Non-pigmented ciliary epithelial cell (primary cell): ENCODE data around the gene BRINP3.

ENCODE experiments used
- DNase-seq: peaks from one replicate; pipeline ENCODE4 v3.0.0-alpha.2; 2010; ENCODE audit warnings: low read depth

Gene BRINP3

DNA sequence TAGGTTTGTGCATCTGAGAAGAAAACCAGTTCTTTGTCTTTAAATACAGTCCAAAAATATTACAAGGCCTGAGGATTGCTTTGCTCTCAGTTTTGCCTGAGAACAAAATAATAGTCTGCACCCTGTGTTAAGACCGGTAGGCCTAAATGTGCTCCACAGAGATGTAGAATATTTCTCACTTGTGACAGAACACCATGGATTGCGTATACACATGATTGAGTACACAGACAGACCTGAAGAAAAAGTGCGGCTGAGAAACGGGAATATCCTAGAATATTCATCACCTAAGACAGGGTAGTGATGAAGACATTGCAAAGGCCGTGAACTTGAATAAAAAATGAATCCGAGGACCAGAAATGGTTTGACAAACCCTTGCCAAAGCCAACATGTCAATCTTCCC is 155.4 kb downstream of the BRINP3 start:
- no peak for DNase-seq

DNA sequence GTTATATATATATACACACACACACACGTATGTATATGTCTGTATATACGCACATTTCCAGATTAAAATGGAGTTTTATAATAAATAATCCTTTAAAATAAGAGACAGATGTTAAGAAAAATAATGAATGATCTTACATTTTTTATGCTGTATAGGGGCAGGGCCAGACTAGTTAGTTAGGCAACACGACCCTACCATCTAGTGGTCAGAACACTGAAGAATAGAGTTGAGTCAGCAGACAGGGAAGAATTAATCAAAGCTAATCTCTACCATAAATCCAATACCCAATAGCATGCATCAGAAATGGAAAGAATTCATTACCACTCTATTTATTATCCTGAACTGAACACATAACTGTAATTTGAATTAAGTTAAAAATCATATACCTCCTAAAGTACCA is 156.7 kb downstream of the BRINP3 start:
- DNase-seq: peak; percentile 30

DNA sequence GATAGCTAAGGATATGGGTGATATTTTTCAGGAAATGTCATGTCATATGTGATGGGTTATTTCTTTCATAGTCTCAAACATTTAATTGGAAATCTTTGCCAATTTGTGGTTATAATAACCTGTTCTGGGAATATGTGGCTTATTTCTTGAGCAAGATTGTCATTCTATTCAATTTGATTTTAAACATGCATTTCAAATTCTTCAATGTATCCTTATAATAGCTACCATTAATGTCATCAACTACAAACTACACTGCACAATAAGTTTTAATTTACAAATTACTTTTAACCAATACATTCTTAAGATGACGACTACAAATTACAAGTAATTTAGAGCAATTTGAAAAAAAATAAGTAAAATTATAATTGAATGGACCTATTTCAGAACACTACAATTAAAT is 164.9 kb downstream of the BRINP3 start:
- no peak for DNase-seq

DNA sequence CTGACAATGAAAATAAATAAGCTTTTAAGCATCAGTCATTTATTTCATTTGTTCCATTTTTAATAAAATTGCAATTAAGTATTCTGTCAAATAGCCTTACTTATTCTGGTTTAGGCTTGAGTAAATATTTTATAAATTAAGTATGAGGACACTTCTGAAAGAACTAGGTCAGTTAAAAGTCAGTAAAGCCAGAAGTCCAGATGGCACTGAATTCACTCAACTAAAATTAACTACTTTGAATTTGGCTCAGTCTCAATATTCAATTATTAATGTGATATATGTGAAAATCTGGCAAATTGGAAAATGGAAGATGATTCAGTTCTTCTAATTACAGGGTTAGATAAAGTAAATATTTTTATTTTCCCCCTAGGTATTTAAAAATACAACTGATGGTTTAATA is 174.2 kb downstream of the BRINP3 start:
- no peak for DNase-seq

DNA sequence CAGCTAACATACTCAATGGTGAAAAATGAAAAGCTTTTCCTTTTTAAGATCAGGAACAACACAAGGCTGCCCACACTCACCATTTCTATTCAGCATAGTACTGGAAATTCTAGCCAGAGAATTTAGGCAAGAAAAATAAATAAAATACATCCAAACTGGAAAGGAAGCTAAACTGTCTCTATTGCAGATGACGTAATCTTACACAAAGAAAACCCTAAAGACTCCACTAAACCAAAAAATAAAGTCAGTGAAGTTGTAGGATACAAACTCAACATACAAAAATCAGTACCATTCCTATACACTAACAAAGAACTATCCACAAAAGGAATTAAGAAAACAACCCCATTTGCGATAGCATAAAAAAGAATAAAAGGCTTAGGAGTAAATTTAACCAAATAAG is 181.2 kb downstream of the BRINP3 start:
- no peak for DNase-seq

DNA sequence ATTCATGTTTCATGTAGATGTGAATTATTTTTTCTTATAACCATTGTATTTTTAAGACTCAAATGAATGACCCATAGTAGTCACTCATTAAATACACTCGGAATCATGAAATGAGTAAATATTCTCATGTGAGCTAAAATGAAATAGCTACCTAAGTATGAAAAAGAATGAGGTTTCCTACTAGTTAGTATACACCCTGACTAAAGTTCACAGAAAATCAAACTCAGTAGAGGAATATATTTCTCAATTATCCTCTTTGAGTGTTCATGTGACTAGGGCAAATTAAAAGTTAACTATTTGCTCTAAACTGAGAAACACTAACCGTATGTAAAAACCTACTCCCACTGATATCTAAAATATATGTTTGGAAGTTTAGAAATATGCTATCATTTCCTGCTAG is 187.8 kb downstream of the BRINP3 start:
- no peak for DNase-seq

DNA sequence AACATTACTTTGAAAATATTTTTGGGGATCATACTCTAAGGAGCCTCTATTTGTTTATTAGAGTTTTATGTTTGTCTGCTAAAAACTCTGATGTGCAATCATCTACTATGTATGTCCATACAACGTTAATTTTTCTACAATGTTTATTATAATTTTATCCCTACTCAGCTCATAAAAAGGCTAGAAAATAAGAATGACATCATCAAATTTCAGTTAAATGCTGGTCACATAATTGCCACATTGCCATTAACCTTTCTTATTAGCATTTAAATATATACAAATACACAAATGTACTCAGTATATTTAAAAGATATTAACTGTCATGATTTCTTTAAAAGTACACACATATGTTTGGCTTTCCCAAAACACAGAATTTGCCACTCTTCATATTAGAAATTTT is 191.6 kb downstream of the BRINP3 start:
- no peak for DNase-seq

DNA sequence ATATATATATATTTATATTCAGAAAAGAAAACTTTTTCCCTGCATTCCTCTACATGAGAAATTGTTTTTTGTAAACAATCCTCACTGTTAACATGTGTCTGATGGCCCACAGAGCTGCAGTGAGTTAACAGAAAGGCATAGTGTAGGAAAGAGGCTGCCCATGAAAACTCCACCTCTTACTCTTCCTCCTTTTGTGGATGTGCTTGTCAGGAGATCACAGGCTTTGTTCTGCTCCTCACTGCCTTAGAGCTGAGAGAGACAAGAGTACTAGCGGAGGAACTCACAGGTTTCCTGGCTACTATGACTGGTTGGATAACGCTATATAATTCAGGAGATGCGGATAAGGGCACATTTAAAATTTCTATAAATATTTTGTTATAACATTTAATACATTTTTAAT is 200.6 kb downstream of the BRINP3 start:
- DNase-seq: no peak

DNA sequence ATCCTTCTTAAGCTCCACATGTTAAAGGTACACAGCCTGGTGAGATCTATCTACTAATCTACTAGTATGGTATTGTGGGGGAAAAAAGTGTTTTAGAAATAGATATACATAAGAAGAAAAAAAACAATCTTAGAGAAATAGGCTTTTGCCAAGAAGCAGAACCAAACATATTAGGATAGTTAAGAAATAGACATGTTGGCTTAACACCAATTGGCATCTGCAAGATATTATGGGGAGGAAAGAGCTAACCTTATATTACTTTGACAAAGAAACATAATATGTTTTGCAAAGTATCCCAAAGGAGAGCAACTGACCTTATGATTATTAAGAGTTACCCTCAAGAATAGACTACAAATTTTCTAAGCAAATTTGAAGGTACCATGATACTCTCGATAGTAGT is 202.9 kb downstream of the BRINP3 start:
- DNase-seq: no peak

DNA sequence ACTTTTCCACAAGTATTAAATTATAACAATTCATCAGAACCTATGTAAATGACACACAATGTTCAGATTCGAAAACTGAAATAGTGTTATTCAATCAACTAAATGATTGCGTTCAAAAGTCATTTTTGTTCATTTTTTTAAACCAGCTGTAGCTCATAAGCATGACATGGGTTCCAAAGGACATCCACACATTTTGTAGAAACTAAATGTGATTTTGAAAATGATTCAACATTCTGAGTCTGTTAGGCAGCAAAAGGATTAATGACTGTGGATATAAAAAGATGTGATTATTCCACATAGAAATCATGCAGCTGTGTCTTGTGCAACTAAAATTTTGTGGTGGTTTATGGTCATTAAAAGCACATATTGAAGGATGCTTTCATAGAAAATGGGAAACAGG is 204.5 kb downstream of the BRINP3 start:
- DNase-seq: no peak

DNA sequence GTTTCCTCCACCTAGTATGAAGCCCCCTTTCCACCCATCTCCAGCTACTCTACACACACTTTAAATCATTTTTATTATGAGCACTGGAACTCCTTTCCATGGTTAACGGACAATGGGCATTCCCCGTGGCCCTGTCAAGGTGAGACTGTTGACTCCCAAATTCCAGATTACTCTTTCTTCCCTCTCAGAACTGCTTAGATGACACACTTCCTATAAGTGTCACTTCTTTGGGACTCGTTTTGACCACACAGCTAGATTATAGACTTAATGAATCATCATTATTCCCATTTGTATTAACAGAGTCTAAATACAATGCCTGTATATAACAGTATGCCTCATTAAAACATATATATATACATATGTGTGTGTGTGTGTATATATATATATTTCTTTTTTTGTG is 215.1 kb downstream of the BRINP3 start:
- no peak for DNase-seq

DNA sequence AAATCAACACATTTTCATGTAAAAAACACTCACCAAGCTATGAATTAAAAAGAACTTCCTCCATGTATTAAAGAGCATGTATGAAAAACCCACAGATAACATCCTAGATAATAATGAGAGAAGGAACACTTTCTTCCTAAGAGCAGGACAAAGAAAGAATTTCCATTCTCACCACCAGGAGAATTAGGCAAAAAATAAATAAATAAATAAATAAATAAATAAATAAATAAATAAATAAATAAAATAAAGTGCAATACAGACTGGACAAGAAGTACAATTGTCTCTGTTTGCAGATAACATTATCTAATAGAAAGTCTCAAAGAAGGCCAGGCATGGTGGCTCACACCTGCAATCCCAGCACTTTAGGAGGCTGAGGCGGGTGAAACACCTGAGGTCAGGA is 218.2 kb downstream of the BRINP3 start:
- no peak for DNase-seq

DNA sequence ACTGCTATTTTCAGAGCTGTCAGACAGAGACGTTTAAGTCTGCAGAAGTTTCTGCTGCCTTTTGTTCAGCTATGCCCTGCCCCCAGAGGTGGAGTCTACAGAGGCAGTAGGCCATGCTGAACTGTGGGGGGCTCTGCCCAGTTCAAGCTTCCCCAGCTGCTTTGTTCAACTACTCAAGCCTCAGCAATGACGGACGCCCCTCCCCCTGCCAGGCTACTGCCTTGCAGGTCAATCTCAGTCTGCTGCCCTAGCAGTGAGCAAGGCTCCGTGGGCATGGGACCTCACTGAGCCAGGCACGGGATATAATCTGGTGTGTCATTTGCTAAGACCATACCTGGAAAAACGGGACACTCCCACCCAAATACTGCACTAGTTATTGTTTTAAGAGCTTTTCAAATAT is 219.7 kb downstream of the BRINP3 start:
- DNase-seq: no peak

DNA sequence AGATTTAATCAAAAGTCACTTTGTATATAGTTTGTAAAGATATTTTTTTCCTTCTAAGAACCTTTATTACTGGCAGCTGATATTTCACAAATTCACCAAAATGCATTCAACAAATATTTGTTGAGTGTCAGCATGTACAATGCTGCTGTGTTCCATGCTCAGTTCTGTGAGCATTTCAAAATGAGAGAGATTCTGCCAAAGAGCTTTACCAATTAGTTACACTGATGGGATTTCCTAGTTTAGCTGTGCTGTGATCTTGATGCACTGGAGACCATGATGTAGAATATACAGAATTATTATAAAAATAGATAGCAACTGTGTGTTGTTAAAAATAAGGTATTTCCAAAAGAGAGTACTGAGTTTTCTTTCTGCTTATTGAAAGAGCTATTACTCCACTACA is 225.6 kb downstream of the BRINP3 start:
- DNase-seq: no peak

DNA sequence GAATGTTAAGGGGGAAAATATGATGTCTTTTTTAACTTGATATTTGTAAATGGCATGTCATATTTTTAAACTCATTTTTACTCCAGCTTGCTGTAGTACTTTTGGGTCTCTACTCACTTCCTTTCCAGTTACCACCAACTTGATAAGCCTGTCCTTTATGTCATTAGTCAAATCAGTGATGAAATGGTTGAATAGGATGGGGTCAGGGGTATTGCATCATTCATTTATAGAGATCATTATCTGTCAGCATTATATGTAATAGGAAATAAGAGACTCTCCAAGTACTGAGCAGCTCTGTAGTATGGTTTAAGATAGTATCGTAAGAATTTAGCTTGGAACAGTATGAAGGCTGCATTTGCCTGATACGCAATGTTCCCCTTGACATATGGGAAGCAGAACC is 227.3 kb downstream of the BRINP3 start:
- DNase-seq: no peak

DNA sequence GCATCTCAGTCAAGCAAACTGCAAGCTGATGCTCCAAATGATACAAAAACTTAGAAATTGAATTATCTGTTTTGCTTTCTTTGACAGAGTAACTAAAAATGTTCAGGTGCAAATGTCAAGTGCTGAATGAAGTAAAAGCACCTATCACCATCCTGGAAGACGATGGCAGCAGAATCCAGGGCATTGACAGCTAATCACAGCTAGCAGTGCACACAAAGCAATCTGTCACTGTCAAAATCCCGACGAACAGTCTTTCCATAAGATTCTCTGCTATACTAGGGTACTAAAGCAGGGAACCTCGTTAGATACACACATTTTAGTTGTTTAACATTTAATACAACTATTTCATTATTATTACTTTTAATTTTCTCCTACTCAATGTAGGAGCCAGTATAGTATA is 233.3 kb downstream of the BRINP3 start:
- DNase-seq: no peak

DNA sequence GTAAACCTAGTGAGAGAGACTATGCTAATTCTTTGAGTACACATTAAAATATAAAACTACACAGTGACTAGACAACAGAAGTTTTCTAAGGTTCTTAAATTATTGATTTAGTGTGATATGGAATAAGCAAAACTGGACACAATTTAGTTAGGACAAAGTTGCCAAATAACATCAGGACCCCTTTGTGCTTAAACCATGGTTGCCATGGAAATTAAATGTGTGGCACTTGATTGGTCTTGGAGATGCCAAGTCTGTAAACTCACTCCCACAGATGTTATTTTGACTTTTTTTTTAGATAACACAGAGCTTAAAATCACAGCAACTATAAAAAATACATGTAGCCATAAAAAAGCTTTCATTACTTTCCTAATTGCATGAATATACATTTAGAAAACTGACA is 234.6 kb downstream of the BRINP3 start:
- DNase-seq: no peak

DNA sequence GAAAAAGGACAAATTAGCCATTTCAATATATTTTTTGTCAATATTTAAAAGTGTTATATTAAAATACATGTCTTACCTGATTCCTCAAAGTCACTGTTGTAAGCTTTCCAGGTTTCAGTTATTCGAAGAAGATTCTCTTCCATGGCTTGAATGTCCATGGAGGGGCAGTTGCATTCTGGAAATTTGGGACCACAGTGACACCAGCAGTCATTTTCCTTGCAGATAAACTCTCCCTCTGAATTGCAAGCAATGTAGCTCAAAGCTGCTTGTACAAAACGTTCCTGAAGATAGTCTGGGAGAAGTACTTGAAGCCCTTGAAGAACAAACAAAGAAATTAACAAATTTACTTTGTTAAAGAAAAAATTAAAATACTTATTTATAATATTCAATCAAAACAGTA is 251.7 kb downstream of the BRINP3 start:
- DNase-seq: no peak

DNA sequence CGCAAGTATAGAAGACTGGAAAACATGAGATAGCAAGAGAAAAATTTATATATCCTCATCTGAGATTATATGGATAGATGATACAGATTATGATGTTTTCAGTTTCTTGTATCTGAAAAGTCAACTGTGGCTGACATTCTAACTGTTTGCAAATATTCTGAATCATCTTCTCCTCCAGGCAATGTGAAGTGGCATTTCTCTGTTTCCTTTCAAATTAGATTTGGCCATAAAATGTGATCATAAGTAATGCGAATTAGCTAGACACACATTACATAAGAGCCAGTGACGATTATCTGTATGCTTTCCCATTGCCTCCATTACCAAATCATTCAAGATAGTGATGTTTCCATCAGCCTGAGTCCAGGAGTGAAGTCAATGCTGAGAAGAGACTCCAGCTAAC is 265.2 kb downstream of the BRINP3 start:
- DNase-seq: no peak

DNA sequence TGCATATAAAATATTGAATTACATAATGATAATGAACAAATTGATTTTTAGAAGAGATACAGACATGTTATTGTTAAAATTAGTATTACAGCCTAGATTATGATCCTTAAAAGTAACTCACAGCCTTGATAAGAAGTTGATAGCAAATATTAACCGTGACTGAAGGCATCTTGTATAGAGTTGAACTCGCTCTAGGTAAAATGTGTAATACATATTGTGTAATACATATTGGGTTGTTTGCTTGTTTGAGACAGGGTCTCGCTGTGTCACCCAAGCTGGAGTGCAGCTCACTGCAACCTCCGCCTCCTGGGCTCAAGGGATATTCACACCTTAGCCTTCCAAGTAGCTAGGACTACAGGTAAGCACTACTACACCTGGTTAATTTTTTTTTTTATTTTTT is 269.9 kb downstream of the BRINP3 start:
- DNase-seq: no peak

DNA sequence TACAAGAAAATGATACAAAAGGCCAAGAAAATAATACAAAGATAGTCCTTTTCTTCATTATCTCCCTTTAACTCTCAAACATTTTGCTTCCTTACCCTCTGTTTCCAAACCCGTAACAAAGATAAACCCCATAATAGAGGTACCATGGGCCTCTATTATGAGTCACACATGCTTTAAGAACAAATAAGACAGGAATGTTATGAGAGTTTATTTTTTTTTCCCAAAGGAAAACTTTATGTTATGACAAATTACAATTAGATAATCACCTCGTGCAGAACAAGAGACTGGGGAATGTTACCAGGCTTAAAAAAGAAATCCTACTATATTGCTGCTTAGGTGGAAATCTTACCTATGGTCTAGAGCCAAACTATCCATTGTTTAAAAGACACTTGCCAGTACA is 272.0 kb downstream of the BRINP3 start:
- DNase-seq: peak; percentile 23

DNA sequence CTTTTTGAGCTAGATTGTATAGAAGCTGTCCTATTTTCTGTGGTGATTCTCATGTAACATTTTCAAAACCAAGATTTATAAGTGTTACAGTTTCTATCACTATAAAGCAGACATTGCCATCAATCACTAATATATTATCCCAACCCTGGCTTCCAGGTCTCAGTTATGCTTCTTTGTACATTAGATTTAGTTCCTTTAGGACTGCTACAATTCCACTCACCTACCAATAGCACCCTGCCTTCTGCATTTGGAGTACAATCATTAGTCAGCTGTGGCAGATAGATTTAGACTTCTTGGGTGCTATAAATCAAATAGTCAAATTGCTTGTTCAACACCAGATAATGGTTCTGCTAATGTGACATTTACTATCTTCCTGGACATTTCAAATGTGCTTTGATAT is 281.6 kb downstream of the BRINP3 start:
- no peak for DNase-seq

DNA sequence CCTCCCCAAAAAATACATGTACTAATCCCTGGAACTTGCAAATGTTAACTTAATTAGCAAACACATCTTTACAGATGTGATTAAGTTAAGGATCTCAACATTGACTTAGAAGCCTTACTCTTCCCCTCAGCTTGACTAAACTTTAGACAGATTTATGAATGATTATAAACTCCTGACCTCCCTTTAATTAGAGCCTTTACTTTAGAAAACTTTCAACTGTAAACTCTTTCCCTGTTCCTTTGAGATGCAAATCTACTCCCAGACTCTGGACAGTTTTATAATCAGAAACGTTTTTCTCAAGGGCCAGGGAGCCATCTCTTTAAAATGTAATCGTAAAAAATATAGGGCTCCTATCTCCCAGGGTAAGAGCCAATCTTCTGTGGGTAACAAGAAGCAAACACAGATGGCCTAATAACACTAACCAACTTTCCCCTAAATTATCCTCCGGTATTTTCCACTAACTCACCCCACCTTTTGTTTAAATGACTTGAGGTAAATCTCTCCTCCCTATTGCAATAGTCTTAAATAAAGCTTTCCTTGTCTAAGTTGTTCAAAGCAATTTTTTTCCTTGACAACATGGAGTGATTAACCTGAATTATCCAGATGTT is 284.1 kb downstream of the BRINP3 start:
- no peak for DNase-seq

DNA sequence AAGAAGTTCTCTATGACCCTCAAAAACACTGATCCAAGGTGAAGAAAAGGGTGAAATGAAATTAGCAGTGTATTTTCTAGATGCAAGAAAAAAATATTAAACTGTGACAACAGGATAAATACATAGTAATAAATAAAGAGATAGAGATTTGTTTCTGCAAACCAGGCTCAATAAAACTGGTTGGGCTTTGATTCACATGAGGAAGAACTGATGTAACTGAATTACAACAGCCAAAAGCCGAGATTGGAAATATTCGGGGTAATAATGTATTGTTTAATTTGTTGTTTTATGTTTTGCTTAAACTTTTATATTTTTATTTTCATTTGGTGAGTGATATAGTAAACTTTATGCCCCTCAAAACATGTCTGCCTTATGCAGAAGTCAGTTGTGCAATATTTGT is 285.0 kb downstream of the BRINP3 start:
- DNase-seq: no peak

DNA sequence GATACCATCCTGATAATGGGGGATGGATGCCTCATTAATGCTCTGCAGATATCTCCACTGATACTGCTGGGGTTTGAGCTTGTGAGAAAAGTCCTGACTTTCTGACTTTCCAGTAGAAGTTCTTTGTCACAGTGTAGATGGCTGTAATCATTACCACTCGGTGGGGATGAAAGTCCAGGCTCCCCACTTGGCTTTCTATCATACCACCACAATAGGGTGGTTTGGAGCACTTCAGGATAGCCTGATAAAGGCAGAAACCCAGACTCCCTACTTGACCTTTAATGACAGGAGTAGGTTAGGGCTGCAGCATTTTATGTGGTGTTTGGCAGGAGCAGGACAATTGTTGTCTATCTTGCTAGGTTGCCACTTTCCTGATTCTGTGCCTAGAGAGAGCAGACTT is 294.1 kb downstream of the BRINP3 start:
- DNase-seq: no peak
